HG02870 (cell line): ENCODE data around the gene RASGRP1.

Experiments
- ATAC-seq: cut with Tn5 transposase; IDR thresholded peaks from one replicate; pipeline ENCODE4 v1.9.1; 2021; ENCODE audit warnings: mild to moderate bottlenecking, moderate library complexity; ENCODE audit not compliant: unreplicated experiment

Gene RASGRP1

GRCh38 chr15:38538328-38539007 lies 26.1 kb downstream of the RASGRP1 start:
- ATAC-seq = no peak

GRCh38 chr15:38536201-38536676 lies 28.4 kb downstream of the RASGRP1 start:
- no peak for ATAC-seq

GRCh38 chr15:38535491-38536200 lies 29.0 kb downstream of the RASGRP1 start:
- no peak for ATAC-seq

GRCh38 chr15:38534691-38535090 lies 29.9 kb downstream of the RASGRP1 start:
- ATAC-seq = no peak

- ATAC-seq = no peak
These were observed 30.7 kb downstream of the RASGRP1 start for GRCh38 chr15:38533926-38534325.

- ATAC-seq = no peak
These were observed 31.1 kb downstream of the RASGRP1 start for GRCh38 chr15:38533416-38533915.

- ATAC-seq = no peak
These were observed 31.9 kb downstream of the RASGRP1 start for GRCh38 chr15:38532728-38533127.

GRCh38 chr15:38531509-38531908 lies 33.1 kb downstream of the RASGRP1 start:
- no peak for ATAC-seq

- ATAC-seq = peak; percentile 85
These were observed 34.5 kb downstream of the RASGRP1 start for GRCh38 chr15:38530113-38530512.

GRCh38 chr15:38528294-38528693 lies 36.3 kb downstream of the RASGRP1 start:
- ATAC-seq = no peak

GRCh38 chr15:38526158-38526557 lies 38.5 kb downstream of the RASGRP1 start:
- no peak for ATAC-seq

GRCh38 chr15:38525489-38525888 lies 39.1 kb downstream of the RASGRP1 start:
- ATAC-seq = no peak

GRCh38 chr15:38524156-38524555 lies 40.5 kb downstream of the RASGRP1 start:
- ATAC-seq = no peak

- no peak for ATAC-seq
These were observed 41.7 kb downstream of the RASGRP1 start for GRCh38 chr15:38522922-38523321.

- no peak for ATAC-seq
These were observed 43.3 kb downstream of the RASGRP1 start for GRCh38 chr15:38521316-38521715.

GRCh38 chr15:38520035-38520434 lies 44.6 kb downstream of the RASGRP1 start:
- no peak for ATAC-seq

- ATAC-seq = no peak
These were observed 46.5 kb downstream of the RASGRP1 start for GRCh38 chr15:38518084-38518483.

- ATAC-seq = no peak
These were observed 47.2 kb downstream of the RASGRP1 start for GRCh38 chr15:38517312-38517975.

- no peak for ATAC-seq
These were observed 48.0 kb downstream of the RASGRP1 start for GRCh38 chr15:38516626-38517025.

GRCh38 chr15:38514601-38515000 lies 50.0 kb downstream of the RASGRP1 start:
- ATAC-seq = peak; percentile 50

- ATAC-seq = no peak
These were observed 51.7 kb downstream of the RASGRP1 start for GRCh38 chr15:38512901-38513300.

GRCh38 chr15:38509152-38509551 lies 55.5 kb downstream of the RASGRP1 start:
- ATAC-seq = no peak
